GM12801 (cell line): ENCODE data around the gene RAD51D.

Source experiments
- TF ChIP-seq, protein P1 (sequence below): IDR thresholded peaks from one replicate; pipeline ENCODE4 v1.5.1; 2011; ENCODE audit warnings: control low read depth; ENCODE audit not compliant: insufficient read length; ENCODE audit errors: extremely low read depth

The RAD51D gene

DNA sequence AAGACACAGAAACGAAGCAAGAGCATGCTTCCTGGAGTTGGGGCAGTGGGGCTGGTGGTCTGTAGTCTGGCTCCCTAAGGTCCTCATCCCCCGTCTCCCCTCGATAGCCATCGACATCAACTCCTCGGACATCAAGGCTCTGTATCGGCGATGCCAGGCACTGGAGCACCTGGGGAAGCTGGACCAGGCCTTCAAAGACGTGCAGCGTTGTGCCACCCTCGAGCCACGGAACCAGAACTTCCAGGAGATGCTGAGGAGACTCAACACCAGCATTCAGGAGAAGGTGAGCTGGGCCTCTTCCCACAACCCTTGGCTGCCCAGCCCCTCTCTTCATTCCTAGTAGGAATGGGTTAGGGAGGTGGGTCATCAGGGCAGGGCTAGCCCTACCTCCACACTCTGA lies 30.3 kb upstream of the RAD51D start:
- TF ChIP-seq, protein P1, sequence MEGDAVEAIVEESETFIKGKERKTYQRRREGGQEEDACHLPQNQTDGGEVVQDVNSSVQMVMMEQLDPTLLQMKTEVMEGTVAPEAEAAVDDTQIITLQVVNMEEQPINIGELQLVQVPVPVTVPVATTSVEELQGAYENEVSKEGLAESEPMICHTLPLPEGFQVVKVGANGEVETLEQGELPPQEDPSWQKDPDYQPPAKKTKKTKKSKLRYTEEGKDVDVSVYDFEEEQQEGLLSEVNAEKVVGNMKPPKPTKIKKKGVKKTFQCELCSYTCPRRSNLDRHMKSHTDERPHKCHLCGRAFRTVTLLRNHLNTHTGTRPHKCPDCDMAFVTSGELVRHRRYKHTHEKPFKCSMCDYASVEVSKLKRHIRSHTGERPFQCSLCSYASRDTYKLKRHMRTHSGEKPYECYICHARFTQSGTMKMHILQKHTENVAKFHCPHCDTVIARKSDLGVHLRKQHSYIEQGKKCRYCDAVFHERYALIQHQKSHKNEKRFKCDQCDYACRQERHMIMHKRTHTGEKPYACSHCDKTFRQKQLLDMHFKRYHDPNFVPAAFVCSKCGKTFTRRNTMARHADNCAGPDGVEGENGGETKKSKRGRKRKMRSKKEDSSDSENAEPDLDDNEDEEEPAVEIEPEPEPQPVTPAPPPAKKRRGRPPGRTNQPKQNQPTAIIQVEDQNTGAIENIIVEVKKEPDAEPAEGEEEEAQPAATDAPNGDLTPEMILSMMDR, result no peak

DNA sequence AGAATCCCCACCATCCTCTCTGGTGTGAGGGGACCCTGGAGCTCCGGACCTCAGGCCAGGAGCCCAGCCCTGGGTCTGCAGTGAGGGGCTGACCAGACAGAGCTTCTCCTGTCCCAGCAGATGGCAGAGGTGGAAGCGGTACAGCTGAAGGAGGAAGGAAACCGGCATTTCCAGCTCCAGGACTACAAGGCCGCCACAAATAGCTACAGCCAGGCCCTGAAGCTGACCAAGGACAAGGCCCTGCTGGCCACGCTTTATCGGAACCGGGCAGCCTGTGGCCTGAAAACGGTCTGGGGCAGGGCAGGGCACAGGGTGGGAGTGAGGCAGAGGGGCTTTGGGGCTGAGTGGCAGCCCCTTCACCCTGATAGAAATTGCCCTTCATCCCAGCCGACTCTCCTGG lies 28.5 kb upstream of the RAD51D start:
- TF ChIP-seq, protein P1, result no peak

DNA sequence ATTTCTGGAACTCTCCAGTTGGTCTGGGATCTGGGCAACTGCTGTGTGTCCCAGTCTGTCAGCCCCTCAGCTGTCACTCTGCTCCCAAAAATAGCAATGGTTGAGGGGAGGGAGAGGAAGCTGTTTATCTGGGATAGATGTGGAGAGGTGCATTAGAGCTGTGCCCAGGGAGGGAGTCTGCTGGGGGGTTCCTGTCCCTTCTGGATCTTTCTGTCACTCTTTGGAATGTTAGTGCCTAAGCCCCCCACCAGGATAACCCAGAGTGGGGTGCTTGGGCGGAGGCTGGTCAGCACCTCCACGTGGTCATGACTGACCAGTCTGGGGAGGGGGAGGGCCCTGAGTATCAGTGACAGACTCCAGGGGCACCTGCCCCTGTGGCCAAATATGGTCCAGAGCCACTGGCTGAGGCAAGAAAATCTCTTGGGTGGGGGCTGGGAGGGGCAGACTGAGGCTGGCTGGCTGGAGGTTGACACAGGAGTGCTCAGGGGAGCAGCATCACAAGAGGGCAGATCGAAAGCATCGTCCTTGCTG lies 27.8 kb upstream of the RAD51D start, which contains the start of gene UNC45B:
Gene UNC45B (plus strand): TSS at position 443 of the 531 bp plus-strand sequence. CDS start 447 bp downstream, outside the sequence.
- TF ChIP-seq, protein P1, result no peak

DNA sequence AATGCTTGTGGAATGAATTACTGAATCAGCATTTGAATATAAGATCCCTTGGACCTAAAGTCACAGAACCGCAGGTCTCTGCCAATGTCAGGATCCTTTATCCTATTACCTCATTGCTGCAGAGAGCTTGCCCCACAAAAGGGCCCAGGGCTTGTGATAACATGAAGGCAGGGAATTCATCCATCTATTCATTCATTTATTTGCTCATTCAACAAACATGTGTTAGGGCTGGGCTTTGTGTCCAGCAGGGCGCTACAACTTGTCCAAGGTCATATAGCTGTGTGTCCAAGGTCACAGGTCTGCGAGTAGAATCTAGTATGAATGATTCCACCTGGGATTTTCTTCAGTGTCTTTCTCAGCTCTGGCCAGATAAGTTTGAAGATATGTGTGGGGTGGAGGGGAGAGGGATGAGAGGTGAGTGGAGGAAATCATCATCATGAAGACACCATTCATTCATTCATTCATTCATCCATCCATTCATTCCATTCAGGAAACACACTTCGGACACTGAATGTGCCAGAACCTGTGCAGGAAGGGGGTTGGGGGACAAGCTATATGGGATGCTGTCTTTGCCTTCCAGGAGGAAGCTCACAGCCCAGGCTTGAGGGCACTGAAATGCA lies 26.7 kb upstream of the RAD51D start:
- TF ChIP-seq, protein P1, result no peak

DNA sequence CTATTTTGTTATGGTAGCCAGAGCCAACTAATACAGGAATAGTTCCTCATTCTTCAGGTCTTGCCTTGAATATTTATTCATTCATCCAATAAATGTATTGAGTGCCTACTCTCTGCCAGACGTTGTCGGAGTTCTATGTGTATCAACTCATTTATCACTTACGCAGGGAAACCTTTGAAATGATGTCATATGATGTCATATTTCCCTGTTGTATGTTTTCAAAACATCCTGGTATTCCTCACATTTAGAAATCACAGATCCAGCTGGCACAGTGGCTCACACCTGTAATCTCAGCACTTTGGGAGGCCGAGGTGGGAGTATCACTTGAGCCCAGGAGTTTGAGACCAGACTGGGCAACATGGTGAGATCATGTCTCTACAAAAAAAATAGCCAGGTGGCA lies 25.2 kb upstream of the RAD51D start:
- TF ChIP-seq, protein P1, result no peak

DNA sequence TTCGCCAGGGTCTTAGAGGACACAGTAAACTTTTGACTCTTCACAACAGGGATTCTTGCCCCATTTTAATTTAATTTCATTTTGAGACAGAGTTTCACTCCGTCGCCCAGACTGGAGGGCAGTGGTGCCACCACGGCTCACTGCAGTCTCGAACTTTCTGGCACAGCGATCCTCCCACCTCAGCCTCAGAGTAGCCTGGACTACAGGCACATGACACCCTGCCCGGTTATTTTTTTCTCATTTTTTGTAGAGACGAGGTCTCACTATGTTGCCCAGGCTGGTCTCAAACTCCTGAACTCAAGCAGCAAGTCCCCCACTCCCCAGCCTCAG lies 22.8 kb upstream of the RAD51D start:
- TF ChIP-seq, protein P1, result no peak

DNA sequence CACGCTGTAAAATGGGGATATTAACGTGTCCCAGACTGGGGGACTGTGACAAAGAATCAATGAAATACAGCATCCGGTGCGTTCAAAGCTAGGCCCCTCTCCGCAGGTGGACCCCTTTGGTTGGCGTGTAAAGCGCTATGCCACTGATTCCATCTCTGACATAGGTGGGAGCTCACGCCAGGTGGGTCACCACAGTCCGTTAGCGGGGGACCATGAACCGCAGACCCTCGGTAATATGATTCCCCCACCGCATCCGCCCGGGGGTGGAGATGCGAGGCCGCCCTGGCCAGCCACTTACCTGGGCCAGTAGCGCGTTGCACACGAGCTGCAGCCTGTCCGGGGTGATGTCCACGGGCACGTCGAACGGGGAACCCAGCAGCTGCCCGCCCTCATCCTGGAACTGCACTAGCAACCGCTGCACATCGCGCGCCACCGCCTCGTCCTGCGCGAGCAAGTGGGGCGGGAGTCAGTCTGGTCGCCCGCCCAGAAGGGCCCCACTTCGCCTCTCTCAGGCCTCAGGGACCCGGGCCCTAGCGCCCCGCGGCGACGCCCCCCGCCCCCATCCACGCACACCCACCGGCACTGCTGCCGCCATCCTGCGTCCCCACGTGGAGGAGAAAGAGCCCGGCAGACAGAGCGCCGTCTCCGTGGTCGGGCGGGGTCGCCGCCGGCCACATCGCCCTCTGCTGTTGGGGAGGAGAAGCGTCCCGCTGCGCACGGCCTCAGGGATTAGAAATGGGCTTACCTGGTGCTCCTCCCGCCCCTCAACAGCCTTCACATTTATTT lies 22.2 kb upstream of the RAD51D start, which contains the start of gene NLE1:
Gene NLE1 (minus strand): TSS at position 623 of the 786 bp plus-strand sequence. CDS start 28 bp downstream, at position 595.
- TF ChIP-seq, protein P1, result peak; percentile 61
